ENCODE data around the gene NR2C2.

Gene NR2C2

GRCh38 chr3:15023249-15023648 lies 75.9 kb downstream of the NR2C2 start:
- no peak for DNase-seq (ENCODE audit: low read depth)

GRCh38 chr3:15023719-15024118 lies 76.3 kb downstream of the NR2C2 start:
- DNase-seq (ENCODE audit: low read depth), result no peak

- DNase-seq (ENCODE audit: low read depth), result no peak
Observed at GRCh38 chr3:15029625-15030024, 82.2 kb downstream of the NR2C2 start.

GRCh38 chr3:15032650-15033049 lies 85.3 kb downstream of the NR2C2 start:
- no peak for DNase-seq (ENCODE audit: low read depth)

- no peak for DNase-seq (ENCODE audit: low read depth)
Observed at GRCh38 chr3:15033103-15033502, 85.7 kb downstream of the NR2C2 start.

- no peak for DNase-seq (ENCODE audit: low read depth)
Observed at GRCh38 chr3:15038306-15038705, 90.9 kb downstream of the NR2C2 start.

- DNase-seq (ENCODE audit: low read depth), result no peak
Observed at GRCh38 chr3:15040844-15041243, 93.5 kb downstream of the NR2C2 start.

- DNase-seq (ENCODE audit: low read depth), result no peak
Observed at GRCh38 chr3:15041950-15042349, 94.6 kb downstream of the NR2C2 start.

GRCh38 chr3:15042936-15043335 lies 95.6 kb downstream of the NR2C2 start:
- DNase-seq (ENCODE audit: low read depth), result no peak

GRCh38 chr3:15043408-15044171 lies 96.2 kb downstream of the NR2C2 start:
- DNase-seq (ENCODE audit: low read depth), result no peak

GRCh38 chr3:15044326-15044725 lies 96.9 kb downstream of the NR2C2 start:
- no peak for DNase-seq (ENCODE audit: low read depth)

- no peak for DNase-seq (ENCODE audit: low read depth)
Observed at GRCh38 chr3:15045667-15046066, 98.3 kb downstream of the NR2C2 start.

GRCh38 chr3:15049584-15049983 lies 102.2 kb downstream of the NR2C2 start:
- no peak for DNase-seq (ENCODE audit: low read depth)

GRCh38 chr3:15050405-15051092 lies 103.2 kb downstream of the NR2C2 start:
- no peak for DNase-seq (ENCODE audit: low read depth)

GRCh38 chr3:15051531-15051930 lies 104.1 kb downstream of the NR2C2 start:
- no peak for DNase-seq (ENCODE audit: low read depth)

GRCh38 chr3:15052335-15053242 lies 105.2 kb downstream of the NR2C2 start:
- no peak for DNase-seq (ENCODE audit: low read depth)

GRCh38 chr3:15053541-15053940 lies 106.2 kb downstream of the NR2C2 start:
- DNase-seq (ENCODE audit: low read depth), result no peak

GRCh38 chr3:15055019-15055557 lies 107.7 kb downstream of the NR2C2 start:
- no peak for DNase-seq (ENCODE audit: low read depth)

- no peak for DNase-seq (ENCODE audit: low read depth)
Observed at GRCh38 chr3:15056676-15057404, 109.5 kb downstream of the NR2C2 start.

- DNase-seq (ENCODE audit: low read depth), result no peak
Observed at GRCh38 chr3:15060029-15060428, 112.6 kb downstream of the NR2C2 start.

- no peak for DNase-seq (ENCODE audit: low read depth)
Observed at GRCh38 chr3:15063238-15063637, 115.9 kb downstream of the NR2C2 start.
